Pancreas (tissue), 10 donors: ENCODE data around the gene PRRT1. TPM values are rescaled to one million over a fixed set of nuclear protein-coding genes. Genes with fewer than 3 reads are reported as not detected.

Experiments
- ATAC-seq, 4 donors: fragments of 200-7000 bp; cut with Tn5 transposase; one replicate each; pipeline versions ENCODE4 v1.8.0 to v1.9.1; 2020; ENCODE audit warnings: mild to moderate bottlenecking in 4 of 4, moderate library complexity in 4 of 4
- DNase-seq, 6 donors: peaks; one replicate each; pipeline ENCODE4 v3.0.0-alpha.2; 2020
- FAIRE-seq: peaks from 2 replicates; lab custom pipeline; 2012; peaks lifted over from hg19 to GRCh38; lab: Jason Lieb, UNC
- H3K27ac ChIP-seq, 4 donors: fragments of 200-600 bp; sonication (generic); 1 replicate in 3 of 4; 2 replicates in 1 of 4; pipeline versions ENCODE4 v1.5.0 to v1.8.0; 2020
- H3K27me3 ChIP-seq, 4 donors: fragments of 200-600 bp; one replicate each; pipeline ENCODE4 v1.8.0; 2021
- H3K36me3 ChIP-seq, 3 donors: fragments of 200-600 bp; sonication (generic) in 1 of 3; one replicate each; pipeline versions ENCODE4 v1.5.0 to v1.8.0; 2020 to 2021
- H3K4me1 ChIP-seq, 3 donors: fragments of 200-600 bp; one replicate each; pipeline ENCODE4 v1.8.0; 2021
- H3K4me3 ChIP-seq, 4 donors: fragments of 200-600 bp; sonication (generic) in 2 of 4; one replicate each; pipeline versions ENCODE4 v1.5.0 to v1.8.0; 2020 to 2021
- H3K9me3 ChIP-seq, 4 donors: fragments of 200-600 bp; one replicate each; pipeline ENCODE4 v1.8.0; 2021
- CTCF ChIP-seq, 4 donors: fragments of 200-600 bp; sonication (generic) in 3 of 4; IDR thresholded peaks; one replicate each; pipeline versions ENCODE4 v1.5.0 to v1.8.0; 2021; ENCODE audit warnings: antibody characterized with exemption in 4 of 4
- WGBS, 2 donors: extraction: QIAGEN DNeasy Blood & Tissue Kit; methylation state at CpG; one replicate each; pipeline ENCODE4 v1.1.7; 2013; 5-methylcytosine and 5-hydroxymethylcytosine counted together
- intact Hi-C, 3 donors: fragments of 100-400 bp; cut with DNase I; formaldehyde crosslinking; loops; one replicate each; pipeline versions ENCODE4 v1.11.1 to v1.14.2; 2022
- polyA plus RNA-seq, 2 donors: library from polyadenylated mRNA; stranded (reverse); fragments of 200-250 nt; gene quantifications; one replicate each; pipeline ENCODE4 v1.2.3, GENCODE V29; 2013
- total RNA-seq, 6 donors: library from RNA; stranded (reverse); fragmentation: NEBNext Ultra II Directional in 4 of 6; extraction: Animal tissue kit (Norgen Biotek cat#: 25700) in 4 of 6; gene quantifications; one replicate each; pipeline versions ENCODE4 v1.2.1 to v1.2.4, GENCODE V29; 2021 to 2023
- donor health status: healthy with polysubstance abuse.
- donor health status: DM: no; HTN: no; CAD: no; lungs with moderate emphysema.
- donor health status: DM: no; HTN: no; CAD: no.
- donor health status: control.
- donor health status: control.
- donor health status: Bipolar disorder and iron deficiency.
- donor health status: DM: yes; HTN: yes; CAD: no.
- donor health status: DM: no; HTN: no; CAD: no.
- donor health status: DM: no; HTN: no; CAD: no.
- donor health status: DM: yes; HTN: yes; CAD: no.

The PRRT1 gene
- total and polyA plus RNA-seq, 8 donors = 0.08 to 5.8 (median 0.47) TPM

GRCh38 chr6:32139590-32139989 lies 12.1 kb downstream of the PRRT1 start:
- intact Hi-C loops = no loop called here
- H3K4me1 ChIP-seq = no peaks in the 10 kb centered on the region
- DNase-seq (no peak), FAIRE-seq (no peak), ATAC-seq (no peak)
- no peak for TF ChIP-seq CTCF (IDR thresholded peaks at IDR 0.05)
- no peaks in the 10 kb centered on the region for H3K9me3 ChIP-seq
- H3K4me3 ChIP-seq = no peak overlapping the region
- H3K27me3 ChIP-seq = no peaks in the 10 kb centered on the region
- WGBS, 2 donors = 67 to 74% methylated on average over 5 of the region's 5 CpGs
- H3K36me3 ChIP-seq = no peaks in the 10 kb centered on the region
- no peak overlapping the region for H3K27ac ChIP-seq

- FAIRE-seq = no peak
Measured at GRCh38 chr6:32137454-32137853, 14.3 kb downstream of the PRRT1 start.

GRCh38 chr6:32133786-32134185 lies 18.0 kb downstream of the PRRT1 start:
- FAIRE-seq (no peak), ATAC-seq (no peak), DNase-seq (no peak)

More at GRCh38 chr6:32137454-32137853, 14.3 kb downstream of the PRRT1 start:
- no peak overlapping the region for H3K27ac ChIP-seq
- no peak overlapping the region for H3K4me3 ChIP-seq
- intact Hi-C loops = no loop called here
- H3K4me1 ChIP-seq = no peaks in the 10 kb centered on the region
- DNase-seq = no peak
- no peaks in the 10 kb centered on the region for H3K9me3 ChIP-seq
- H3K36me3 ChIP-seq = no peaks in the 10 kb centered on the region
- no peaks in the 10 kb centered on the region for H3K27me3 ChIP-seq
- ATAC-seq = no peak
- TF ChIP-seq CTCF (IDR thresholded peaks at IDR 0.05) = no peak

GRCh38 chr6:32132110-32132509 lies 19.6 kb downstream of the PRRT1 start:
- Histone ChIP-seq H3K36me3 (no peaks in the 10 kb centered on the region), H3K9me3 (no peaks in the 10 kb centered on the region), H3K27ac (no peak overlapping the region), H3K27me3 (no peaks in the 10 kb centered on the region), H3K4me3 (no peak overlapping the region), H3K4me1 (peaks cover 8 to 15% (median 12%) of the 10 kb centered on the region in 3 donors)
- DNase-seq (peak in 1 of 6 donors; percentile 13), ATAC-seq (no peak), FAIRE-seq (no peak)
- no peak for TF ChIP-seq CTCF (IDR thresholded peaks at IDR 0.05)
- intact Hi-C loops = no loop called here

More at GRCh38 chr6:32133786-32134185, 18.0 kb downstream of the PRRT1 start:
- Histone ChIP-seq H3K27me3 (no peaks in the 10 kb centered on the region), H3K27ac (no peak overlapping the region), H3K9me3 (no peaks in the 10 kb centered on the region), H3K4me3 (no peak overlapping the region), H3K36me3 (no peaks in the 10 kb centered on the region), H3K4me1 (peaks cover 4 to 8% (median 4%) of the 10 kb centered on the region in 3 donors)
- 70 to 81% methylated on average over 4 of the region's 4 CpGs for WGBS, 2 donors
- TF ChIP-seq CTCF (IDR thresholded peaks at IDR 0.05) = no peak
- intact Hi-C loops = no loop called here

- H3K4me1 ChIP-seq = peaks cover 8 to 18% (median 15%) of the 10 kb centered on the region in 3 donors
- peak in 2 of 6 donors; percentile 6 to 29 for DNase-seq
- 80 to 86% methylated on average over 14 of the region's 14 CpGs for WGBS, 2 donors
- FAIRE-seq = no peak
- no peak overlapping the region for H3K27ac ChIP-seq
- intact Hi-C loops = no loop called here
- no peaks in the 10 kb centered on the region for H3K9me3 ChIP-seq
- H3K4me3 ChIP-seq = no peak overlapping the region
- no peaks in the 10 kb centered on the region for H3K27me3 ChIP-seq
- no peaks in the 10 kb centered on the region for H3K36me3 ChIP-seq
- no peak for ATAC-seq
- no peak for TF ChIP-seq CTCF (IDR thresholded peaks at IDR 0.05)
Measured at GRCh38 chr6:32131439-32131948, 20.2 kb downstream of the PRRT1 start.
